ENCODE results near the gene IDUA. TPM values are rescaled to one million over a fixed set of nuclear protein-coding genes. Genes with fewer than 3 reads are reported as not detected.

The IDUA gene
- total RNA-seq, 1 donor from 2014 or later = 25.5 TPM

GRCh38 chr4:959338-960139, 27.3 kb upstream of the IDUA start:
- Mint-ChIP-seq H3K9me3 (no peaks in the 10 kb centered on the region), H3K27ac (no peak overlapping the region), H3K36me3 (ENCODE audit: low read depth) (no peaks in the 10 kb centered on the region), H3K4me1 (ENCODE audit: low read depth) (no peaks in the 10 kb centered on the region), H3K27me3 (ENCODE audit: low read depth) (no peaks in the 10 kb centered on the region), H3K4me3 (ENCODE audit: low read depth) (no peak overlapping the region)
- intact Hi-C loops (cut with micrococcal nuclease) = no loop called here
- DNase-seq (ENCODE audit: low spot score) = no peak

DNA sequence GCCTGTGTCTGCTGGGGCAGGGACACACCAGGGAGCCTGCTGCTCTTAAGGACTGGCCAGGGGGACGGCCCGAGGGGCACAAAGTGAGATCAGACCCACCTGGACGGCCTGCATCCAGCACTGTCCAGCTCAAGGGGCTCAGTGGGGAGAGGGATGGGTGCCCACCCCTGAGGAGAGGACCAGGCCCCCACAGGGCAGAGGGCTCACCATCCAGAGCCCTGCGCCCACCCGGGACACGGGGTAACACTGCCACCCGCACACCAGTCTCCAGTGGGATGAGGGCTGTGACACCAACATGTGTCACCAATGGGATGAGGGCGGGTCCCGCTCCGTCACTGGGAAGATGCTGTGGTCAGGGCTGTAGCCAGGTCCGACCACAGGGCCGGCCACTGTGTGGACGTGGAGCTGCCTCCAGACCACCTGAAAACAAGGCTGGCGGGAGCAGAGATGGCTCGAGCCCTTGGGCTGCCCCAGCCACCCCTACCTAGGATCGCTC, 26.7 kb upstream of the IDUA start:
- Mint-ChIP-seq H3K4me1 (ENCODE audit: low read depth) (no peaks in the 10 kb centered on the region), H3K9me3 (no peaks in the 10 kb centered on the region), H3K4me3 (ENCODE audit: low read depth) (no peak overlapping the region), H3K27ac (no peak overlapping the region), H3K27me3 (ENCODE audit: low read depth) (no peaks in the 10 kb centered on the region), H3K36me3 (ENCODE audit: low read depth) (no peaks in the 10 kb centered on the region)
- no peak for DNase-seq (ENCODE audit: low spot score)
- intact Hi-C loops (cut with micrococcal nuclease) = no loop called here

- H3K4me1 Mint-ChIP-seq (ENCODE audit: low read depth) = no peaks in the 10 kb centered on the region
- intact Hi-C loops (cut with micrococcal nuclease) = no loop called here
- no peak for DNase-seq (ENCODE audit: low spot score)
- H3K27me3 Mint-ChIP-seq (ENCODE audit: low read depth) = no peaks in the 10 kb centered on the region
- no peak overlapping the region for H3K27ac Mint-ChIP-seq
- no peak overlapping the region for H3K4me3 Mint-ChIP-seq (ENCODE audit: low read depth)
- H3K36me3 Mint-ChIP-seq (ENCODE audit: low read depth) = no peaks in the 10 kb centered on the region
- no peaks in the 10 kb centered on the region for H3K9me3 Mint-ChIP-seq
Observed at GRCh38 chr4:960636-961350, 26.1 kb upstream of the IDUA start.

- H3K36me3 Mint-ChIP-seq (ENCODE audit: low read depth) = no peaks in the 10 kb centered on the region
- no peak overlapping the region for H3K4me3 Mint-ChIP-seq (ENCODE audit: low read depth)
- no peaks in the 10 kb centered on the region for H3K4me1 Mint-ChIP-seq (ENCODE audit: low read depth)
- DNase-seq (ENCODE audit: low spot score) = no peak
- H3K9me3 Mint-ChIP-seq = no peaks in the 10 kb centered on the region
- H3K27ac Mint-ChIP-seq = no peak overlapping the region
- intact Hi-C loops (cut with micrococcal nuclease) = no loop called here
- H3K27me3 Mint-ChIP-seq (ENCODE audit: low read depth) = no peaks in the 10 kb centered on the region
Observed at GRCh38 chr4:961351-962230, 25.3 kb upstream of the IDUA start.

GRCh38 chr4:962231-963208, 24.3 kb upstream of the IDUA start:
- H3K27me3 Mint-ChIP-seq (ENCODE audit: low read depth) = no peaks in the 10 kb centered on the region
- DNase-seq (ENCODE audit: low spot score) = no peak
- intact Hi-C loops (cut with micrococcal nuclease) = no loop called here
- H3K4me1 Mint-ChIP-seq (ENCODE audit: low read depth) = no peaks in the 10 kb centered on the region
- no peaks in the 10 kb centered on the region for H3K36me3 Mint-ChIP-seq (ENCODE audit: low read depth)
- H3K27ac Mint-ChIP-seq = no peak overlapping the region
- no peaks in the 10 kb centered on the region for H3K9me3 Mint-ChIP-seq
- H3K4me3 Mint-ChIP-seq (ENCODE audit: low read depth) = no peak overlapping the region

- H3K4me3 Mint-ChIP-seq (ENCODE audit: low read depth) = no peak overlapping the region
- no peaks in the 10 kb centered on the region for H3K36me3 Mint-ChIP-seq (ENCODE audit: low read depth)
- intact Hi-C loops (cut with micrococcal nuclease) = no loop called here
Observed at GRCh38 chr4:963276-964225, 23.3 kb upstream of the IDUA start.

DNA sequence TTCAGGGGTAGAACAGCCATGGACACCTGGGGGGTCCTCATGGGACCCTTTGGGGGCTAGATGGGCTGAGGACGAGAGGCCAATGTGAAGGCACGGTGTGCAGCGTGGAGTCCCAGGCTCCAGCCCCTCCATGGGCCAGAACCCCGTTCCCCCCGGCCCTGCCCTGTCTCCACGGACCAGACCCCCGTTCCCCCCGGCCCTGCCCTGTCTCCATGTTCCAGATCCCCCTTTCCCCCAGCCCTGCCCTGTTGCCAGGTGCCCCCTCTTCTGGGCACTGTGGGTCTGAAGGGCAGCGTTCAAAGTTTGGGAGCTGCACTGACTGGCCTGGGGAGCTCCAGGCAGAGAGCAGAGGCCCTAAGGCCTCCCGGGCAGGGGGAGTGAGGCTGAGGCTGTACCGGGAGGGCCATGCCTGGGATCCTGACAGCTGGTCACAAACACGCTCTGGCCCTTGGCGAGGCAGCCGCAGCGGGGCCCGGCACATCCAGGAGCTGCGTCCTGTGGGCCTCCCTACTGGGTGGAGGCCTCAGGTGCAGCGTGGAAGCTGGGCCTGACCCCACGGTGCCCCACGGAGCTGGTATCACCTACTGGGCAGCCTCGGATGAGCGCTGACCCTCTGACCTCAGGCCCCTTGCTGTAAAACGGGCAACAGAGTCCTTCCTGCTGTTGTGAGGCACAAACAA, 22.4 kb upstream of the IDUA start:
- Mint-ChIP-seq H3K9me3 (no peaks in the 10 kb centered on the region), H3K27ac (no peak overlapping the region), H3K4me3 (ENCODE audit: low read depth) (no peak overlapping the region), H3K36me3 (ENCODE audit: low read depth) (no peaks in the 10 kb centered on the region), H3K4me1 (ENCODE audit: low read depth) (no peaks in the 10 kb centered on the region), H3K27me3 (ENCODE audit: low read depth) (no peaks in the 10 kb centered on the region)
- intact Hi-C loops (cut with micrococcal nuclease) = no loop called here
- DNase-seq (ENCODE audit: low spot score) = no peak

More at GRCh38 chr4:963276-964225, 23.3 kb upstream of the IDUA start:
- DNase-seq (ENCODE audit: low spot score) = no peak
- Mint-ChIP-seq H3K27me3 (ENCODE audit: low read depth) (no peaks in the 10 kb centered on the region), H3K9me3 (no peaks in the 10 kb centered on the region), H3K4me1 (ENCODE audit: low read depth) (no peaks in the 10 kb centered on the region), H3K27ac (no peak overlapping the region)

DNA sequence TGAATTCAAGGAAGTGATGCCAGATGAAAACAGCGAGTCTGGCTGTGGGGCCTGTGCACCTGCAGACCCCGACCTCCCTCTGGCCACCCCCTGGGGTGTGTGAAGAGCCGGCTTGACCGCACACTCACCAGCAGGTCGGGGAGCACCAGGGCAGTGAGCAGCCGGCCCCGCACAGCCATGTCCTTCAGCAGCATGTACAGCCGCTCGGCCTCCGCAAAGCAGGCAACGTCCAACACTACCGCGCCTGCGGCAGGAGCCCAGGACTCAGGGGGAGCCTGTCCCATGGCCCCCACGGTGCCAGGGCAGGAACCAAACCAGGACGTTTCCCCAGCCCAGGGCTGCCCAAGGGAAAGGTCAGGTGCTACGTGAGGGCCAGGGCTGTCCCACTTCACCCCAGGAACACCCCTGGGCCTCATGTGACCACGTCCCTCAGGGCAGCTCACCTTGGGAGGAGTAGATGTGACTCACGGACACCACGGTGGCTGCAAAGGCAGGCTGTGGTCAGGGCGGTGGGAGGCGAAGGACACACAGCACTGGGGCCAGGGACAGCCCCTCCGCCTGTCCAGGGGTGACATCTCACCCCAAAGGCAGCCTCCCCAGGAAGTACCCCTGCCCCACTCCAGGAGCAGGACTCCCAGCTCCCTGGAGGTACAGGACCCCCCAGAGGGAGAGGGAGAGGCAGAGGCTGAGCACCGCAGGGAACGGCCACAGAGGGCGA, 21.6 kb upstream of the IDUA start:
- Mint-ChIP-seq H3K4me1 (ENCODE audit: low read depth) (no peaks in the 10 kb centered on the region), H3K9me3 (no peaks in the 10 kb centered on the region), H3K4me3 (ENCODE audit: low read depth) (no peak overlapping the region), H3K36me3 (ENCODE audit: low read depth) (no peaks in the 10 kb centered on the region), H3K27ac (no peak overlapping the region), H3K27me3 (ENCODE audit: low read depth) (no peaks in the 10 kb centered on the region)
- intact Hi-C loops (cut with micrococcal nuclease) = no loop called here
- no peak for DNase-seq (ENCODE audit: low spot score)

GRCh38 chr4:965766-966134, 21.1 kb upstream of the IDUA start:
- Mint-ChIP-seq H3K27me3 (ENCODE audit: low read depth) (no peaks in the 10 kb centered on the region), H3K36me3 (ENCODE audit: low read depth) (no peaks in the 10 kb centered on the region), H3K4me3 (ENCODE audit: low read depth) (no peak overlapping the region), H3K27ac (no peak overlapping the region), H3K9me3 (no peaks in the 10 kb centered on the region), H3K4me1 (ENCODE audit: low read depth) (no peaks in the 10 kb centered on the region)
- no peak for DNase-seq (ENCODE audit: low spot score)
- intact Hi-C loops (cut with micrococcal nuclease) = no loop called here

DNA sequence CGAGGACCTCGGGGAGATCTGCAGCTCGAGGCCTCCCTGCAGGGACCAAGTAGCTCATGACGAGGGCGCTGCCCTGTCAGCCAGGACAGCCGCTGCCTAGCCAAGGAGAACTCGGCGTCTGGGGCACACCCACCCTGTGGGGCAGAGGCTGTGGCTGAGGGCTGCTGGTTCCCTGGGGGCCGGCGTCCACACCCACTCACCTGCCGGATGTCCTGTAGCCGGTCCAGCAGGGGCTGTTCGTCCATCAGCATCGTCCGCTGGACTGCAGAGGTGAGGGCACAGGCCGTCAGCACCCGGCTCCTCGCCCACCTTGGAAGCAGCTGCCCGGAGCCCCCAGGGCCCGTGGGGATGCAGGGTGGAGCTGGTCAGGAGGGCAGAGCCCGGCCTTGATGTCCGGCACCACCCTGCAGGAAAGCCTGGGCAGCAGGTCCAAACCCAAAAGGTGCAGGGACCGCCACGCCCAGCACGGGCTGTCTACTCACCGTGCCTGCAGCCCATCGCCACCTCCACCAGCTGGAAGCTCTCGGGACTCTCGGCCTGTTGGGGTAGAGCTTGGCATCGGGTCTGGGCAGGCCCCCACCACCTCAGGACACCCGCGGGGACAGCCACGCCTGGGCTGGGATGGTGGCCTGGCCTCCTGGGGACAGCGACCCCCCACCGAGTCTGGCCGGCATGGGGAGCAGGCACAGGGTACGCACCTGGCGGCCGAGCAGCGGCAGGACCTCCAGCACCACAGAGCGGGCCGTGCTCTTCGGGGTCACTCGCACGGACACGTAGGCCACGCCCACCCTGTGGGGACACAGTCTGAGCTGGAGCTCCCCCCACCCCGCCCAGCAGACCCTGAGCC, 20.4 kb upstream of the IDUA start:
- intact Hi-C loops (cut with micrococcal nuclease) = no loop called here
- Mint-ChIP-seq H3K27me3 (ENCODE audit: low read depth) (no peaks in the 10 kb centered on the region), H3K4me1 (ENCODE audit: low read depth) (no peaks in the 10 kb centered on the region), H3K4me3 (ENCODE audit: low read depth) (no peak overlapping the region), H3K9me3 (no peaks in the 10 kb centered on the region), H3K36me3 (ENCODE audit: low read depth) (no peaks in the 10 kb centered on the region), H3K27ac (no peak overlapping the region)
- no peak for DNase-seq (ENCODE audit: low spot score)

Data from activated T-helper 2 cell treated with anti-CD3 and anti-CD28 coated beads, Interferon-gamma antibody, Interleukin-2, Interleukin-4, amounts not matched to agents 10 μg/mL and 5 μg/mL and 100 μg/mL, durations not matched to agents 14 hours and 24 hours and 36 hours (primary cell).